ENCODE data around the gene ZNF624. TPM values are rescaled to one million over a fixed set of nuclear protein-coding genes. Genes with fewer than 3 reads are reported as not detected.

Gene ZNF624
- total RNA-seq, 6 donors from 2014 or later, result 1.4 to 6.0 (median 3.7) TPM

DNA sequence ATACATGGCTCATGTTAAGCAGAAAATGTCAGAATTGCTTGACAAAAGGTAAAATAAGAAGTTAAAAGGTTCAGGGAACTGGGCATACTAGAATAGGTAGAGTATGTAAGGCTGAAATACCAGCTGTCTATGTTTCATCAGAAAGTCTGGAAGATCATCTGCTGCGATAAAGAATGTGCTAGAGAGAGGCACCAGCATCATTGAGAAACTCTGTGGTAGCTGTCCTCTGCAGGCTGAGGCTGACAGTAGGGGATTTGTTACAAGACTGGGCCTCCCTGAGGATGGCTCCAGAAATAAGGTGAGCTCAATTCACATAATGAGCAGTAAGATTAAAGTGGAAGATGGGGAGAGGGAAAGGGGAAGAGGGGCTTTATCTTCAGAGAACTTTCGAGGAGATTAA lies 80.2 kb downstream of the ZNF624 start:
- ATAC-seq (ENCODE audit: low FRiP score in 2 of 2), result no peak
- Histone ChIP-seq H3K36me3 (no peaks in the 10 kb centered on the region), H3K4me1 (peaks cover 3 to 8% (median 4%) of the 10 kb centered on the region in 4 donors), H3K4me3 (no peak overlapping the region), H3K27ac (no peak overlapping the region), H3K9me3 (no peaks in the 10 kb centered on the region), H3K27me3 (no peaks in the 10 kb centered on the region)
- WGBS, 2 donors, result 81 to 83% methylated on average over 2 of the region's 2 CpGs
- no peak for DNase-seq
- TF ChIP-seq EP300 (IDR thresholded peaks at IDR 0.05) (no peak), POLR2A (IDR thresholded peaks at IDR 0.05) (no peak), POLR2AphosphoS5 (IDR thresholded peaks at IDR 0.05) (no peak)
- TF ChIP-seq, protein P1, sequence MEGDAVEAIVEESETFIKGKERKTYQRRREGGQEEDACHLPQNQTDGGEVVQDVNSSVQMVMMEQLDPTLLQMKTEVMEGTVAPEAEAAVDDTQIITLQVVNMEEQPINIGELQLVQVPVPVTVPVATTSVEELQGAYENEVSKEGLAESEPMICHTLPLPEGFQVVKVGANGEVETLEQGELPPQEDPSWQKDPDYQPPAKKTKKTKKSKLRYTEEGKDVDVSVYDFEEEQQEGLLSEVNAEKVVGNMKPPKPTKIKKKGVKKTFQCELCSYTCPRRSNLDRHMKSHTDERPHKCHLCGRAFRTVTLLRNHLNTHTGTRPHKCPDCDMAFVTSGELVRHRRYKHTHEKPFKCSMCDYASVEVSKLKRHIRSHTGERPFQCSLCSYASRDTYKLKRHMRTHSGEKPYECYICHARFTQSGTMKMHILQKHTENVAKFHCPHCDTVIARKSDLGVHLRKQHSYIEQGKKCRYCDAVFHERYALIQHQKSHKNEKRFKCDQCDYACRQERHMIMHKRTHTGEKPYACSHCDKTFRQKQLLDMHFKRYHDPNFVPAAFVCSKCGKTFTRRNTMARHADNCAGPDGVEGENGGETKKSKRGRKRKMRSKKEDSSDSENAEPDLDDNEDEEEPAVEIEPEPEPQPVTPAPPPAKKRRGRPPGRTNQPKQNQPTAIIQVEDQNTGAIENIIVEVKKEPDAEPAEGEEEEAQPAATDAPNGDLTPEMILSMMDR (IDR thresholded peaks at IDR 0.05), result no peak

Small RNA genes within 50 kb of the gene (small RNA-seq; reads per million reads assigned to genes)
- gene RNU6-405P, result 0 reads per million in 4 donors

Other genes starting within 250 kb of the ZNF624 start
- 100 to 1,000 TPM in 2 of 6 donors, 10 to 100 TPM in 4; 33.4 to 127 (median 48.6) TPM for gene TRPV2, start 238.3 kb downstream of the ZNF624 start, total RNA-seq
- gene LRRC75A, start 161.7 kb downstream of the ZNF624 start, total RNA-seq, result 1 to 10 TPM; 2.1 to 7.3 (median 5.2) TPM
- gene ZNF287, start 84.6 kb downstream of the ZNF624 start, total RNA-seq, result 1 to 10 TPM in 5 of 6 donors, under 1 TPM in 1; 0.22 to 6.5 (median 3.7) TPM
- gene CCDC144A, start 36.4 kb upstream of the ZNF624 start, total RNA-seq, result 10 to 100 TPM in 1 of 6 donors, 1 to 10 TPM in 5; 1.1 to 16.9 (median 7.6) TPM

Data from upper lobe of left lung (tissue), 6 donors.